ENCODE results near the gene SLC35E4. TPM values are rescaled to one million over a fixed set of nuclear protein-coding genes. Genes with fewer than 3 reads are reported as not detected.

Gene SLC35E4
- total and polyA plus RNA-seq, 4 donors, result 0.14 to 1.2 (median 0.30) TPM

DNA sequence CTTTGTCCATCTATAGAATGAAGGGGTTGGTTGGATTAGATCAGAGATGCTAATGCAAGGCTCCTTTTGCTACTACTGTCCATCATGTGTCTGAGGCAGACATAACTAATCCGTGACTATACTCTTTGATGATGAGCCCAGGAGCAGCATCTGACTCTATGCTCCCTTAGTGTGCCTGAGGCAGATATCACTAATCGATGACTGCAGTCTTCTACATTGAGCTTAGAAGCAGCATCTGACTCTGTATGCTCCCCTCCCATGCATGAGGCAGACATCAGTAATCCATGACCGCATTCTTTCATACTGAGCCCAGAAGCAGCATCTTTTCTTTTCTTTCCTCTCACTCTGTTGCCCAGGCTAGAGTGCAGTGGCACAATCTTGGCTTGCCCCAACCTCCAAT is 24.4 kb upstream of the SLC35E4 start:
- TF ChIP-seq GABPA (IDR thresholded peaks at IDR 0.05 in 1 of 2, conservative IDR thresholded peaks at IDR 0.05 in 1 of 2) (no peak), EGR1 (IDR thresholded peaks at IDR 0.05; ENCODE audit: low read depth in 2 of 2) (no peak), JUND (IDR thresholded peaks at IDR 0.05) (no peak), RXRA (IDR thresholded peaks at IDR 0.05) (no peak), NR2F2 (IDR thresholded peaks at IDR 0.05) (no peak), FOXA1 (IDR thresholded peaks at IDR 0.05) (no peak), HNF4G (IDR thresholded peaks at IDR 0.05) (no peak), YY1 (IDR thresholded peaks at IDR 0.05) (no peak), FOXA2 (IDR thresholded peaks at IDR 0.05) (no peak), TAF1 (conservative IDR thresholded peaks at IDR 0.05) (no peak)
- TF ChIP-seq, protein P1, sequence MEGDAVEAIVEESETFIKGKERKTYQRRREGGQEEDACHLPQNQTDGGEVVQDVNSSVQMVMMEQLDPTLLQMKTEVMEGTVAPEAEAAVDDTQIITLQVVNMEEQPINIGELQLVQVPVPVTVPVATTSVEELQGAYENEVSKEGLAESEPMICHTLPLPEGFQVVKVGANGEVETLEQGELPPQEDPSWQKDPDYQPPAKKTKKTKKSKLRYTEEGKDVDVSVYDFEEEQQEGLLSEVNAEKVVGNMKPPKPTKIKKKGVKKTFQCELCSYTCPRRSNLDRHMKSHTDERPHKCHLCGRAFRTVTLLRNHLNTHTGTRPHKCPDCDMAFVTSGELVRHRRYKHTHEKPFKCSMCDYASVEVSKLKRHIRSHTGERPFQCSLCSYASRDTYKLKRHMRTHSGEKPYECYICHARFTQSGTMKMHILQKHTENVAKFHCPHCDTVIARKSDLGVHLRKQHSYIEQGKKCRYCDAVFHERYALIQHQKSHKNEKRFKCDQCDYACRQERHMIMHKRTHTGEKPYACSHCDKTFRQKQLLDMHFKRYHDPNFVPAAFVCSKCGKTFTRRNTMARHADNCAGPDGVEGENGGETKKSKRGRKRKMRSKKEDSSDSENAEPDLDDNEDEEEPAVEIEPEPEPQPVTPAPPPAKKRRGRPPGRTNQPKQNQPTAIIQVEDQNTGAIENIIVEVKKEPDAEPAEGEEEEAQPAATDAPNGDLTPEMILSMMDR (IDR thresholded peaks at IDR 0.05; ENCODE audit: low read depth, low read length, missing input control), result no peak
- TF ChIP-seq, protein P2, sequence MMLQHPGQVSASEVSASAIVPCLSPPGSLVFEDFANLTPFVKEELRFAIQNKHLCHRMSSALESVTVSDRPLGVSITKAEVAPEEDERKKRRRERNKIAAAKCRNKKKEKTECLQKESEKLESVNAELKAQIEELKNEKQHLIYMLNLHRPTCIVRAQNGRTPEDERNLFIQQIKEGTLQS (IDR thresholded peaks at IDR 0.05), result no peak
- H3K36me3 ChIP-seq (ENCODE audit: control insufficient read depth in 4 of 4, insufficient read depth in 3 of 4, low read depth in 1 of 4, low read length in 3 of 4), result peaks cover 0 to 8% (median 3%) of the 10 kb centered on the region in 4 donors

DNA sequence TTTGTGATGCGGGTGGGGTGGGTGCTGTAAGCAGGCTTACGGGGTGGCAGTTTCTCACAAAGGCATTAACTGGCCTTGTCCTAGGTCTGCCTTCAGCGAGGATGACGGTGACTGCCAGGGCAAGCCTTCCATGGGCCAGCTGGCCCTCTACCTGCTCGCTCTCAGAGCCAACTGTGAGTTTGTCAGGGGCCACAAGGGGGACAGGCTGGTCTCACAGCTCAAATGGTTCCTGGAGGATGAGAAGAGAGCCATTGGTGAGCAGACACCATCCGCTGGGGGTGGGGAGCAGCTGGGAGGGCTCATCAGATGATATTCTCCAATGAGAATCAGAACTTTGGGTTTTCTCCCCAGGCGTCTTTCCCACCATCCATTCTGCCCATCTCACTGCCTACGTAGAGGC is 22.8 kb upstream of the SLC35E4 start:
- H3K9ac ChIP-seq (ENCODE audit: low read depth in 1 of 2, low read length in 2 of 2), result no peak overlapping the region
- WGBS, result 98% methylated on average over 8 of the region's 8 CpGs
- DNase-seq (ENCODE audit: low spot score), result no peak
- H3K27me3 ChIP-seq (ENCODE audit: control insufficient read depth in 4 of 4, insufficient read depth in 4 of 4, low read length in 3 of 4), result no peaks in the 10 kb centered on the region
- no peak overlapping the region for H3K27ac ChIP-seq (ENCODE audit: low read depth in 1 of 2, low read length in 2 of 2)
- peaks cover 0 to 10% (median 4%) of the 10 kb centered on the region in 4 donors for H3K36me3 ChIP-seq (ENCODE audit: control insufficient read depth in 4 of 4, insufficient read depth in 3 of 4, low read depth in 1 of 4, low read length in 3 of 4)
- TF ChIP-seq TAF1 (conservative IDR thresholded peaks at IDR 0.05), result no peak
- TF ChIP-seq, protein P2 (IDR thresholded peaks at IDR 0.05), result no peak
- TF ChIP-seq, protein P3, sequence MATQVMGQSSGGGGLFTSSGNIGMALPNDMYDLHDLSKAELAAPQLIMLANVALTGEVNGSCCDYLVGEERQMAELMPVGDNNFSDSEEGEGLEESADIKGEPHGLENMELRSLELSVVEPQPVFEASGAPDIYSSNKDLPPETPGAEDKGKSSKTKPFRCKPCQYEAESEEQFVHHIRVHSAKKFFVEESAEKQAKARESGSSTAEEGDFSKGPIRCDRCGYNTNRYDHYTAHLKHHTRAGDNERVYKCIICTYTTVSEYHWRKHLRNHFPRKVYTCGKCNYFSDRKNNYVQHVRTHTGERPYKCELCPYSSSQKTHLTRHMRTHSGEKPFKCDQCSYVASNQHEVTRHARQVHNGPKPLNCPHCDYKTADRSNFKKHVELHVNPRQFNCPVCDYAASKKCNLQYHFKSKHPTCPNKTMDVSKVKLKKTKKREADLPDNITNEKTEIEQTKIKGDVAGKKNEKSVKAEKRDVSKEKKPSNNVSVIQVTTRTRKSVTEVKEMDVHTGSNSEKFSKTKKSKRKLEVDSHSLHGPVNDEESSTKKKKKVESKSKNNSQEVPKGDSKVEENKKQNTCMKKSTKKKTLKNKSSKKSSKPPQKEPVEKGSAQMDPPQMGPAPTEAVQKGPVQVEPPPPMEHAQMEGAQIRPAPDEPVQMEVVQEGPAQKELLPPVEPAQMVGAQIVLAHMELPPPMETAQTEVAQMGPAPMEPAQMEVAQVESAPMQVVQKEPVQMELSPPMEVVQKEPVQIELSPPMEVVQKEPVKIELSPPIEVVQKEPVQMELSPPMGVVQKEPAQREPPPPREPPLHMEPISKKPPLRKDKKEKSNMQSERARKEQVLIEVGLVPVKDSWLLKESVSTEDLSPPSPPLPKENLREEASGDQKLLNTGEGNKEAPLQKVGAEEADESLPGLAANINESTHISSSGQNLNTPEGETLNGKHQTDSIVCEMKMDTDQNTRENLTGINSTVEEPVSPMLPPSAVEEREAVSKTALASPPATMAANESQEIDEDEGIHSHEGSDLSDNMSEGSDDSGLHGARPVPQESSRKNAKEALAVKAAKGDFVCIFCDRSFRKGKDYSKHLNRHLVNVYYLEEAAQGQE (IDR thresholded peaks at IDR 0.05), result no peak
- TF ChIP-seq, protein P1 (IDR thresholded peaks at IDR 0.05; ENCODE audit: low read depth, low read length, missing input control), result no peak
- TF ChIP-seq FOXA1 (IDR thresholded peaks at IDR 0.05), result no peak
- no peak for TF ChIP-seq YY1 (IDR thresholded peaks at IDR 0.05)
- TF ChIP-seq RAD21 (IDR thresholded peaks at IDR 0.05), result no peak
- no peak for TF ChIP-seq GABPA (IDR thresholded peaks at IDR 0.05 in 1 of 2, conservative IDR thresholded peaks at IDR 0.05 in 1 of 2)
- TF ChIP-seq, protein P4, sequence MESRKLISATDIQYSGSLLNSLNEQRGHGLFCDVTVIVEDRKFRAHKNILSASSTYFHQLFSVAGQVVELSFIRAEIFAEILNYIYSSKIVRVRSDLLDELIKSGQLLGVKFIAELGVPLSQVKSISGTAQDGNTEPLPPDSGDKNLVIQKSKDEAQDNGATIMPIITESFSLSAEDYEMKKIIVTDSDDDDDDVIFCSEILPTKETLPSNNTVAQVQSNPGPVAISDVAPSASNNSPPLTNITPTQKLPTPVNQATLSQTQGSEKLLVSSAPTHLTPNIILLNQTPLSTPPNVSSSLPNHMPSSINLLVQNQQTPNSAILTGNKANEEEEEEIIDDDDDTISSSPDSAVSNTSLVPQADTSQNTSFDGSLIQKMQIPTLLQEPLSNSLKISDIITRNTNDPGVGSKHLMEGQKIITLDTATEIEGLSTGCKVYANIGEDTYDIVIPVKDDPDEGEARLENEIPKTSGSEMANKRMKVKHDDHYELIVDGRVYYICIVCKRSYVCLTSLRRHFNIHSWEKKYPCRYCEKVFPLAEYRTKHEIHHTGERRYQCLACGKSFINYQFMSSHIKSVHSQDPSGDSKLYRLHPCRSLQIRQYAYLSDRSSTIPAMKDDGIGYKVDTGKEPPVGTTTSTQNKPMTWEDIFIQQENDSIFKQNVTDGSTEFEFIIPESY (IDR thresholded peaks at IDR 0.05), result no peak
- no peak for TF ChIP-seq EGR1 (IDR thresholded peaks at IDR 0.05; ENCODE audit: low read depth in 2 of 2)
- TF ChIP-seq RXRA (IDR thresholded peaks at IDR 0.05), result no peak
- no peak for TF ChIP-seq SP1 (IDR thresholded peaks at IDR 0.05)
- no peak for TF ChIP-seq HNF4G (IDR thresholded peaks at IDR 0.05)
- no peak for TF ChIP-seq NR2F2 (IDR thresholded peaks at IDR 0.05)
- TF ChIP-seq FOXA2 (IDR thresholded peaks at IDR 0.05), result no peak
- no peaks in the 10 kb centered on the region for H3K9me3 ChIP-seq (ENCODE audit: control insufficient read depth in 4 of 4, low read length in 3 of 4)
- H3K4me1 ChIP-seq (ENCODE audit: control insufficient read depth in 4 of 4, insufficient read depth in 4 of 4, low read length in 3 of 4), result peaks cover 0 to 6% (median 3%) of the 10 kb centered on the region in 4 donors
- no peak overlapping the region for H3K4me3 ChIP-seq (ENCODE audit: low read depth in 1 of 3, low read length in 3 of 3)

More for the DNA sequence above, 24.4 kb upstream of the SLC35E4 start:
- Histone ChIP-seq H3K27me3 (ENCODE audit: control insufficient read depth in 4 of 4, insufficient read depth in 4 of 4, low read length in 3 of 4) (no peaks in the 10 kb centered on the region), H3K27ac (ENCODE audit: low read depth in 1 of 2, low read length in 2 of 2) (no peak overlapping the region), H3K4me3 (ENCODE audit: low read depth in 1 of 3, low read length in 3 of 3) (no peak overlapping the region), H3K4me1 (ENCODE audit: control insufficient read depth in 4 of 4, insufficient read depth in 4 of 4, low read length in 3 of 4) (peaks cover under 1 to 20% (median 10%) of the 10 kb centered on the region in 4 donors), H3K9me3 (ENCODE audit: control insufficient read depth in 4 of 4, low read length in 3 of 4) (no peaks in the 10 kb centered on the region), H3K9ac (ENCODE audit: low read depth in 1 of 2, low read length in 2 of 2) (no peak overlapping the region)
- DNase-seq (ENCODE audit: low spot score), result no peak
- 98% methylated on average over 3 of the region's 3 CpGs for WGBS

Measured in liver (tissue), 9 donors.